GM12875 (cell line): ENCODE results near the gene C1QTNF3.

ENCODE experiments used
- H3K4me3 ChIP-seq: one replicate; pipeline ENCODE4 v1.5.1; 2011; ENCODE audit warnings: low read depth, low read length, control low read depth
- CTCF ChIP-seq: IDR thresholded peaks from 2 replicates; pipeline ENCODE4 v1.5.1; 2011; ENCODE audit warnings: low read depth, mild to moderate bottlenecking, control low read depth, inconsistent platforms, low read length, moderate library complexity, borderline replicate concordance; ENCODE audit not compliant: insufficient read depth

C1QTNF3 gene

GRCh38 chr5:33981408-33982162, 61.4 kb downstream of the C1QTNF3 start:
- no peak for TF ChIP-seq CTCF
- no peak overlapping the region for H3K4me3 ChIP-seq

- TF ChIP-seq CTCF = no peak
- H3K4me3 ChIP-seq = no peak overlapping the region
These were observed 63.0 kb downstream of the C1QTNF3 start for GRCh38 chr5:33980030-33980429.

GRCh38 chr5:33978306-33978705, 64.7 kb downstream of the C1QTNF3 start:
- TF ChIP-seq CTCF = no peak
- H3K4me3 ChIP-seq = no peak overlapping the region

- TF ChIP-seq CTCF = no peak
- no peak overlapping the region for H3K4me3 ChIP-seq
These were observed 66.7 kb downstream of the C1QTNF3 start for GRCh38 chr5:33976307-33976706.

- no peak overlapping the region for H3K4me3 ChIP-seq
- TF ChIP-seq CTCF = no peak
These were observed 67.2 kb downstream of the C1QTNF3 start for GRCh38 chr5:33975852-33976251.

GRCh38 chr5:33973271-33973670, 69.7 kb downstream of the C1QTNF3 start:
- no peak overlapping the region for H3K4me3 ChIP-seq
- no peak for TF ChIP-seq CTCF
